IPS-20b (cell line): ENCODE data around the gene SRMS.
A peak's percentile ranks its signal among the peaks of the same experiment; 100 is the strongest.

Experiments used
- H3K27ac ChIP-seq: one replicate; pipeline ENCODE4 v1.5.1; 2013; ENCODE audit warnings: low read length
- H3K27me3 ChIP-seq: 2 replicates; pipeline ENCODE4 v1.6.1; 2013; ENCODE audit warnings: mild to moderate bottlenecking, low read length, inconsistent platforms; ENCODE audit not compliant: insufficient read depth
- H3K36me3 ChIP-seq: 2 replicates; pipeline ENCODE4 v1.6.1; 2013; ENCODE audit warnings: low read depth, mild to moderate bottlenecking, inconsistent platforms, low read length, moderate library complexity; ENCODE audit not compliant: insufficient read depth
- H3K4me1 ChIP-seq: 2 replicates; pipeline ENCODE4 v1.6.1; 2013; ENCODE audit warnings: mild to moderate bottlenecking, control low read depth, inconsistent platforms, low read length, moderate library complexity; ENCODE audit not compliant: insufficient read depth
- H3K4me3 ChIP-seq: 2 replicates; pipeline ENCODE4 v1.5.1; 2013; ENCODE audit warnings: mild to moderate bottlenecking, low read length, inconsistent platforms
- H3K9ac ChIP-seq: 2 replicates; pipeline ENCODE4 v1.6.1; 2013; ENCODE audit warnings: low read depth, mild to moderate bottlenecking, inconsistent platforms, low read length, moderate library complexity
- H3K9me3 ChIP-seq: 2 replicates; pipeline ENCODE4 v1.6.1; 2013; ENCODE audit warnings: mild to moderate bottlenecking, low read depth, low read length, inconsistent platforms; ENCODE audit not compliant: insufficient read depth

Gene SRMS

DNA sequence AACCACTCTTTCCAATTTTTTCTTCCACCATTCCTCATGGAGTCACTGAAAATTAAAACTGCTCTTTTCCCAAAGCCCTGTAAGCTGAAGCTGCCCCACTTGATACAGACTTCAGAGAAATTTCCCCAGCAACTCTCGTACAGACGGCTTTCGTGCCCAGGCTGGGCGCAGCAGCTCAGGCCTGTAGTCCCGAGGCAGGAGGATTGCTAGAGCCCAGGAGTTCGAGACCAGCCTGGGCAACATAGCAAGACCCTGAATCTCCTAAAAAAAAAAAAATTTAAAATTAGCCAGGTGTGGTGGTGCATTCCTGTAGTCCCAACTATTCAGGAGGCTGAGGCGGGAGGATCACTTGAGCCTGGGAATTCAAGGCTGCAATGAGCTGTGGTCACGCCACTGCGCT, 20.4 kb downstream of the SRMS start:
- Histone ChIP-seq H3K27me3 (no peaks in the 10 kb centered on the region), H3K4me1 (no peaks in the 10 kb centered on the region), H3K4me3 (no peak overlapping the region), H3K9me3 (peaks cover 4% of the 10 kb centered on the region; the same call in 1 of the 2 replicates), H3K36me3 (peaks cover 14% of the 10 kb centered on the region), H3K9ac (no peak overlapping the region), H3K27ac (no peak overlapping the region)

GRCh38 chr20:63525971-63526370, 21.6 kb downstream of the SRMS start:
- no peak overlapping the region for H3K9ac ChIP-seq
- H3K36me3 ChIP-seq, result peaks cover 17% of the 10 kb centered on the region
- H3K27me3 ChIP-seq, result no peaks in the 10 kb centered on the region
- no peak overlapping the region for H3K27ac ChIP-seq
- H3K9me3 ChIP-seq, result peaks cover 4% of the 10 kb centered on the region; the same call in 1 of the 2 replicates
- H3K4me1 ChIP-seq, result no peaks in the 10 kb centered on the region
- H3K4me3 ChIP-seq, result no peak overlapping the region

GRCh38 chr20:63525185-63525584, 22.4 kb downstream of the SRMS start:
- Histone ChIP-seq H3K36me3 (peaks cover 17% of the 10 kb centered on the region), H3K4me1 (no peaks in the 10 kb centered on the region), H3K9ac (no peak overlapping the region), H3K27ac (no peak overlapping the region), H3K27me3 (no peaks in the 10 kb centered on the region), H3K4me3 (no peak overlapping the region), H3K9me3 (peaks cover 4% of the 10 kb centered on the region; the same call in 1 of the 2 replicates)

GRCh38 chr20:63522981-63523611, 24.5 kb downstream of the SRMS start:
- Histone ChIP-seq H3K9me3 (peaks cover 4% of the 10 kb centered on the region; the same call in 1 of the 2 replicates), H3K36me3 (peaks cover 17% of the 10 kb centered on the region), H3K27me3 (peaks cover 12% of the 10 kb centered on the region; the same call in 1 of the 2 replicates), H3K27ac (no peak overlapping the region), H3K4me3 (no peak overlapping the region), H3K4me1 (no peaks in the 10 kb centered on the region), H3K9ac (no peak overlapping the region)

GRCh38 chr20:63522091-63522868, 25.3 kb downstream of the SRMS start:
- Histone ChIP-seq H3K9ac (no peak overlapping the region), H3K4me3 (peak overlapping the region; percentile 45; the same call in 1 of the 2 replicates), H3K27ac (no peak overlapping the region), H3K4me1 (no peaks in the 10 kb centered on the region), H3K36me3 (peaks cover 17% of the 10 kb centered on the region), H3K27me3 (peaks cover 12% of the 10 kb centered on the region; the same call in 1 of the 2 replicates), H3K9me3 (peaks cover 4% of the 10 kb centered on the region; the same call in 1 of the 2 replicates)

DNA sequence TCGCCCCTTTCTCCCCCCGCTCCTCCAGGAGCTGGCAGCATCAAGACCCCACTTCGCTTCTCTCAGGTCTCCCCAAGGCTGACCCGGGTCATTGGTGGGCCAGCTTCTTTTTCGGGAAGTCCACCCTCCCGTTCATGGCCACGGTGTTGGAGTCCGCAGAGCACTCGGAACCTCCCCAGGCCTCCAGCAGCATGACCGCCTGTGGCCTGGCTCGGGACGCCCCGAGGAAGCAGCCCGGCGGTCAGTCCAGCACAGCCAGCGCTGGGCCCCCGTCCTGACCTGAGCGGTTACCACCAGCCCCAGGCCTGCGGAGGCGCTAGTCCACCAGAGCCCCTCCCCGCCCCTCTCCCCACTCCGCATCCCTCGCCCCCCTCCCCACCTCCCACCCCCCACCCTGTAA, 25.9 kb downstream of the SRMS start:
- peaks cover 12% of the 10 kb centered on the region; the same call in 1 of the 2 replicates for H3K27me3 ChIP-seq
- peak overlapping the region; percentile 91 for H3K4me3 ChIP-seq
- peaks cover 17% of the 10 kb centered on the region for H3K36me3 ChIP-seq
- peaks cover 4% of the 10 kb centered on the region; the same call in 1 of the 2 replicates for H3K9me3 ChIP-seq
- peak overlapping the region; percentile 88 for H3K9ac ChIP-seq
- no peak overlapping the region for H3K27ac ChIP-seq
- no peaks in the 10 kb centered on the region for H3K4me1 ChIP-seq

GRCh38 chr20:63520934-63521601, 26.5 kb downstream of the SRMS start:
- H3K27ac ChIP-seq, result no peak overlapping the region
- H3K9me3 ChIP-seq, result peaks cover 4% of the 10 kb centered on the region; the same call in 1 of the 2 replicates

GRCh38 chr20:63520504-63520933, 27.0 kb downstream of the SRMS start, which contains the start of gene PPDPF:
TSS of gene PPDPF (plus strand) at chr20:63520765. CDS start at chr20:63521309, 544 bp downstream.
- Histone ChIP-seq H3K27ac (no peak within 1 kb of the TSS), H3K4me3 (peak within 1 kb of the TSS; percentile 91), H3K4me1 (no peaks in the 10 kb centered on the region), H3K9me3 (peaks cover 4% of the 10 kb centered on the region; the same call in 1 of the 2 replicates), H3K27me3 (peaks cover 12% of the 10 kb centered on the region; the same call in 1 of the 2 replicates), H3K9ac (peak within 1 kb of the TSS; percentile 88), H3K36me3 (peaks cover 17% of the 10 kb centered on the region)

More at GRCh38 chr20:63520934-63521601, 26.5 kb downstream of the SRMS start:
- H3K4me1 ChIP-seq, result no peaks in the 10 kb centered on the region
- peak overlapping the region; percentile 88 for H3K9ac ChIP-seq
- H3K4me3 ChIP-seq, result peak overlapping the region; percentile 91
- H3K36me3 ChIP-seq, result peaks cover 17% of the 10 kb centered on the region
- H3K27me3 ChIP-seq, result peaks cover 12% of the 10 kb centered on the region; the same call in 1 of the 2 replicates

DNA sequence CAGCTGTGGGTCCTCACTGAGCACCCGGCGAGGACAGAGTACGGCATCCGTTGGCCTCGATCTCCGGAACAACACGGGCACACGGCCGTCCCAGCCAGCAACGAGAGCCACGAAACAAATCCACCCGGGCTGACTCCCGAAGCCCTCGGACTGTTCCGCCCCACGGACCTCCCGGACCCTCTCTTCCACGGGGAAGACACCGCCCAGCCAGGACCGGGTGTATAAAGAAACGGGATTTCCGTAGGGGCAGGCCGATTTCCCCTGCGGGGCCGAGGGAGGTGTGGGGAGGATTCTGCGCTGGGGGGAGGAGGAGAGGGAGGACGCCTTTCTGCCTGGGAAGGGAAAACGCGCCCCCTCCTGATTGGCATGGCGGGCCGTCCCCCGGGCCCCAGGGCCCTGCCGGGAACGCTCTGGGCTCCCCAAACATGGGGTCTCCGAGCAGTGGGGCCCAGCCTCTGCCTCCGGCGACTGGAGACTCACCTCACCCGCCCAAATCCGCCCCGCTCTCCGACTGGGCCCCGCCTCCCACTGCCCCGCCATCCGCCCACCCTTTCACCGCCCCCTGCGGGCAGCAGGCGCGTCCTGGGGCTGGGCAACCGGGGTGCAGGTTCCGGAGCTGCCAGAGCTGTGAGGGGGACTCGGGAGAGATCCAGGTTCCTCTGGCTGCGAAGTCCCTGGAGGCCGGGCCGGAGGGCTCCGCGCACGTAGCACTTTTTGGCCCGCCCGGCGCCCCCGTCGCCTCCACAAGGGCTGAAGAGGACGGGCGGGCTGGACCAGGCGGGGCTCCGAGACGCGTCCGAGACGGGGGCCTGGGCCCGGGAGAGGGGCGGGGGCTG, 27.7 kb downstream of the SRMS start:
- Histone ChIP-seq H3K4me3 (peak overlapping the region; percentile 91), H3K27ac (no peak overlapping the region), H3K4me1 (no peaks in the 10 kb centered on the region), H3K27me3 (peaks cover 12% of the 10 kb centered on the region; the same call in 1 of the 2 replicates), H3K36me3 (peaks cover 17% of the 10 kb centered on the region), H3K9ac (peak overlapping the region; percentile 59; the same call in 1 of the 2 replicates), H3K9me3 (peaks cover 4% of the 10 kb centered on the region; the same call in 1 of the 2 replicates)

GRCh38 chr20:63518946-63519667, 28.4 kb downstream of the SRMS start:
- Histone ChIP-seq H3K4me1 (no peaks in the 10 kb centered on the region), H3K27ac (no peak overlapping the region), H3K36me3 (peaks cover 17% of the 10 kb centered on the region), H3K9ac (peak overlapping the region; percentile 59; the same call in 1 of the 2 replicates), H3K9me3 (peaks cover 4% of the 10 kb centered on the region; the same call in 1 of the 2 replicates), H3K27me3 (peaks cover 12% of the 10 kb centered on the region; the same call in 1 of the 2 replicates), H3K4me3 (peak overlapping the region; percentile 91)
